Immature natural killer cell (primary cell): ENCODE results near the gene MUC4. TPM values are rescaled to one million over a fixed set of nuclear protein-coding genes. Genes with fewer than 3 reads are reported as not detected.
"Not testable (repeated sequence)": the region's sequence is repeated elsewhere in the genome, so short reads cannot be mapped to it uniquely, and the experiment has no call there.

Experiments
- DNase-seq, 3 donors: peaks; one replicate each; pipeline ENCODE4 v3.0.0; 2022; ENCODE audit warnings: mixed read lengths in 1 of 3
- H3K27ac Mint-ChIP-seq, 6 donors: one replicate each; pipeline ENCODE4 v1.8.0; 2020; ENCODE audit warnings: mixed read lengths in 6 of 6, mild to moderate bottlenecking in 5 of 6, inconsistent platforms in 4 of 6, moderate library complexity in 3 of 6
- H3K27me3 Mint-ChIP-seq, 3 donors: one replicate each; pipeline ENCODE4 v1.8.0; 2020 to 2021; ENCODE audit warnings: low read depth in 3 of 3, mild to moderate bottlenecking in 3 of 3, mixed read lengths in 3 of 3, moderate library complexity in 3 of 3, inconsistent platforms in 1 of 3
- H3K36me3 Mint-ChIP-seq, 3 donors: one replicate each; pipeline ENCODE4 v1.8.0; 2020; ENCODE audit warnings: mixed read lengths in 3 of 3, inconsistent platforms in 2 of 3, mild to moderate bottlenecking in 2 of 3
- H3K4me1 Mint-ChIP-seq, 2 donors: one replicate each; pipeline ENCODE4 v1.8.0; 2020; ENCODE audit warnings: inconsistent platforms in 2 of 2, mild to moderate bottlenecking in 2 of 2, mixed read lengths in 2 of 2, moderate library complexity in 1 of 2
- H3K4me3 Mint-ChIP-seq, 5 donors: one replicate each; pipeline ENCODE4 v1.8.0; 2020; ENCODE audit warnings: mild to moderate bottlenecking in 5 of 5, mixed read lengths in 5 of 5, inconsistent platforms in 3 of 5, moderate library complexity in 3 of 5
- H3K9me3 Mint-ChIP-seq, 6 donors: one replicate each; pipeline ENCODE4 v1.8.0; 2020; ENCODE audit warnings: mild to moderate bottlenecking in 6 of 6, mixed read lengths in 6 of 6, inconsistent platforms in 4 of 6, moderate library complexity in 3 of 6
- polyA plus RNA-seq, 3 donors: library from polyadenylated mRNA; unstranded; fragments of 300-500 nt; fragmentation: Illumina TruSeq; gene quantifications; one replicate each; pipeline ENCODE4 v1.2.3, GENCODE V29; 2021

MUC4 gene
- polyA plus RNA-seq, 3 donors from 2014 or later: 0.06 TPM; not detected in 2

DNA sequence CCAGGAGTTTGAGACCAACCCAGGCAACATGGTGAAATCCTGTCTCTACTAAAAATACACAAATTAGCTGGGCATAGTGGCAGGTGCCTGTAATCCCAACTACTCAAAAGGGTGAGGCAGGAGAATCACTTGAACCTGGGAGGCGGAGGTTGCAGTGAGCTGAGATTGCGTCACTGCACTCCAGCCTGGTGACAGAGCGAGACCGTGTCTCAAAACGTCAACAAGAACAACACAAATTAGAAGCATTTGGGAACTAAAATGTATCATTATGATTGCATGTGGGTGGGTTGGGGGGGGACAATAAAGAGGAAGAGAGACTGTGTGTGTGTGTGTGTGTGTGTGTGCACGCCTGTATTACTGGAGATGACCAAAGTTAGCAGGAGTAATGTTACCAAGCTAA lies 73.9 kb downstream of the MUC4 start:
- not testable (repeated sequence) for H3K27ac Mint-ChIP-seq, DNase-seq, H3K4me1 Mint-ChIP-seq, H3K27me3 Mint-ChIP-seq, H3K9me3 Mint-ChIP-seq, H3K4me3 Mint-ChIP-seq
- H3K36me3 Mint-ChIP-seq: peaks cover 5 to 12% (median 9%) of the 10 kb centered on the region in 3 donors

- no peaks in the 10 kb centered on the region for H3K9me3 Mint-ChIP-seq
- H3K27ac Mint-ChIP-seq: no peak overlapping the region
- H3K36me3 Mint-ChIP-seq: peaks cover 5 to 13% (median 9%) of the 10 kb centered on the region in 3 donors
- H3K4me1 Mint-ChIP-seq: no peaks in the 10 kb centered on the region
- no peak overlapping the region for H3K4me3 Mint-ChIP-seq
- peaks cover 0 to 5% (median 2%) of the 10 kb centered on the region in 3 donors for H3K27me3 Mint-ChIP-seq
- no peak for DNase-seq
Measured at GRCh38 chr3:195736866-195737490, 74.8 kb downstream of the MUC4 start.

DNA sequence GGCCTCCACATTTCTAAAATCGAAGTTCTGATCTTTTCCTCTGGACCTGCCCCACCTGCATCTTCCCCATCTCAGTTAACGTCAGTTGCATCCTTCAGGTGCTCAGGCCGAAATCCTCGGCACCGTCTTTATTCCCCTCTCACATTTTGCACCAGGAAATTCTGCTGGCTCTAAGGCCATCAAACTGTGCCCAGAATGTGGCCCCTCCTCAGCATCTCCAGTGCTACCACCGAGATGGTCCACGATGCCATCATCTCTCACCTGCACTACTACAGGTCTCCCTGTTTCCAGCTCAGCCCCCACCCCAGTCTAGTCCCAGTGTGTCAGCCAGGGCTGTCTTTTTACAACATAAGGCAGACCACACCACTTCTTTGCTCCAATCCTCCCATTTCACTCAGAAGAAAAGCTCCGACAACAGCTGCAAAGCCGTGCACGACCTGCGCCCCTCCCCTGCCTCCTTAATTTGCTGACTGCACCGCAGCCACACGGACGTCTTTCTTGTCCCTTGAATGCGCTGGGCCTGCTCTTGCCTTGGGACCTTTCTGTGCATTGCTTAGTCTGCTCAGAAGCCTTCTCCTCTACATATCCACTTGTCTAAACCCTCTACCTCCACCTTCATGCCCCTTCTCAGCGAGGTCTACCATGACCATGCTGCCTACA lies 76.6 kb downstream of the MUC4 start:
- Mint-ChIP-seq H3K4me1 (no peaks in the 10 kb centered on the region), H3K36me3 (peaks cover 5 to 21% (median 18%) of the 10 kb centered on the region in 3 donors), H3K27ac (peak overlapping the region in 1 of 6 donors; percentile 2)

DNA sequence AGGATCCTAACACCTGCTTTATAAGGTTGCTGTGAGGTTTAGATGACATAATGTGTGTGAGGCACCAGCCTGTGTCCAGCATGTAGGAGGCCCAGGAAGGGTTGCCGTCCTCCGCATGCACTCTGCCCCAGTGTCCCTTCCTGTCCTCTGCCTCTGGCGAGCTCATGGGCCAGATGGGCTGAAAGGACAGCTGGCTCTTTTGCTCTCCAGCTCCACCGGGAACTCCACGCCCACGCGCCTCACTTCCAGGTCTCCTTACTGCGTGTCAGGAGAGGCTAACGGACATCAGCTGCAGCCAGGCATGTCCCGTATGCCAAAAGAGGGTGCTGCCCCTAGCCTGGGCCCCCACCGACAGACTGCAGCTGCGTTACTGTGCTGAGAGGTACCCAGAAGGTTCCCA lies 78.8 kb downstream of the MUC4 start:
- Mint-ChIP-seq H3K27me3 (peaks cover 0 to 5% (median 4%) of the 10 kb centered on the region in 3 donors), H3K9me3 (no peaks in the 10 kb centered on the region), H3K36me3 (peaks cover 5 to 27% (median 23%) of the 10 kb centered on the region in 3 donors), H3K4me3 (no peak overlapping the region), H3K4me1 (no peaks in the 10 kb centered on the region), H3K27ac (no peak overlapping the region)
- DNase-seq: no peak

More for the DNA sequence above, 76.6 kb downstream of the MUC4 start:
- DNase-seq: no peak
- Mint-ChIP-seq H3K9me3 (no peaks in the 10 kb centered on the region), H3K4me3 (no peak overlapping the region), H3K27me3 (peaks cover 0 to 4% (median 4%) of the 10 kb centered on the region in 3 donors)

- no peak overlapping the region for H3K27ac Mint-ChIP-seq
- H3K4me3 Mint-ChIP-seq: no peak overlapping the region
- H3K4me1 Mint-ChIP-seq: no peaks in the 10 kb centered on the region
- no peaks in the 10 kb centered on the region for H3K9me3 Mint-ChIP-seq
- H3K36me3 Mint-ChIP-seq: peaks cover 5 to 27% (median 23%) of the 10 kb centered on the region in 3 donors
- peaks cover 0 to 5% (median 4%) of the 10 kb centered on the region in 3 donors for H3K27me3 Mint-ChIP-seq
- DNase-seq: no peak
Measured at GRCh38 chr3:195731356-195731905, 80.3 kb downstream of the MUC4 start.

DNA sequence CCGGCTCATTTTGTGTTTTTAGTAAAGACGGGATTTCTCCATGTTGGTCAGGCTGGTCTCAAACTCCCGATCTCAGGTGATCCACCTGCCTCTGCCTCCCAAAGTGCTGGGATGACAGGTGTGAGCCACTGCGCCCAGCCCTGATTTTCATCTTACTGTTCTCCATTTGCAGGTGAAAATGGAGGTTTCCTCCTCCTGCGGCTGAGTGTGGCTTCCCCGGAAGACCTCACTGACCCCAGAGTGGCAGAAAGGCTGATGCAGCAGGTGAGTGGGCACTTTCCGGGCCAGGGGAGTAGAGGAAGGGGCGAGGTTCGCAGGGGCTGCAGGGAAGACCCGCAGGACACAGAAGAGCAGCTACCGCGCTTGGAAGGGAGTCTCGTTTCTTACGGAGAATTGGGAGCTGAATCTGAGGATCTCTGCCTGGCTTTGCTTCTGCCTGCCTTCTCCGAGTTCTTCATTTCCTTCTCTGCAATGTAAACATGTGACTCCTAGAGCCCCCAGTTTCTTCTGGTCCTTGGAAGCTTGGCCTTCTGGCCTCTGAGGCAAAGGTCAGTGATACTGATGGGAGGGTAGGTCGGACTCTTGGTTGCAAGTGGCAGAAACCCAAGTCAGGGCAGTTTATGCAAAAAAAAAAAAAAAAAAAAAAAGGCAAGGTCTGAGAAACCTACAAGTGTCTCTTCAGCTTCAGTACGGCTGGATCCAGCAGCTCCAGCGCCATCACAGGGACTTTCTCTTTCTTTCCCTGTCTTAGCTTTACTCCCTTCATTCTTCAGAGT lies 82.1 kb downstream of the MUC4 start:
- peaks cover 0 to 18% (median 15%) of the 10 kb centered on the region in 3 donors for H3K36me3 Mint-ChIP-seq
- no peaks in the 10 kb centered on the region for H3K9me3 Mint-ChIP-seq
- no peaks in the 10 kb centered on the region for H3K4me1 Mint-ChIP-seq
- H3K4me3 Mint-ChIP-seq: no peak overlapping the region
- H3K27me3 Mint-ChIP-seq: peaks cover 0 to 7% (median 5%) of the 10 kb centered on the region in 3 donors
- H3K27ac Mint-ChIP-seq: no peak overlapping the region
- no peak for DNase-seq

DNA sequence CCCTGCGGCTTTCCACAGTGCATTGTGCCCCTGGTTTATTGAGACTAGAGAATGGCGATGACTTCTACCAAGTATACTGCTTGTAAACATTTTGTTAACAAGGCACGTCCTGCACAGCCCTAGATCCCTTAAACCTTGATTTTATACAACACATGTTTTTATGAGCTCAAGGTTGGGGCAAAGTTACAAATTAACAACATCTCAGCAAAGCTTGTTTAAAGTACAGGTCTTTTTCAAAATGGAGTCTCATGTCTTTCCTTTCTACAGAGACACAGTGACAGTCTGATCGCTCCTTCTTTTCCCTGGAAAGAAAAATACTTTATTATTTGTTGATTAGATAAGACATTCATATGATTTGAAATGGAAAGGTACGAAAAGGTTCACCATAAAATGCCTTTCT lies 82.9 kb downstream of the MUC4 start:
- H3K36me3 Mint-ChIP-seq: peaks cover 0 to 18% (median 15%) of the 10 kb centered on the region in 3 donors
- H3K4me1 Mint-ChIP-seq, DNase-seq, H3K9me3 Mint-ChIP-seq, H3K27ac Mint-ChIP-seq, H3K4me3 Mint-ChIP-seq, H3K27me3 Mint-ChIP-seq: not testable (repeated sequence)

DNA sequence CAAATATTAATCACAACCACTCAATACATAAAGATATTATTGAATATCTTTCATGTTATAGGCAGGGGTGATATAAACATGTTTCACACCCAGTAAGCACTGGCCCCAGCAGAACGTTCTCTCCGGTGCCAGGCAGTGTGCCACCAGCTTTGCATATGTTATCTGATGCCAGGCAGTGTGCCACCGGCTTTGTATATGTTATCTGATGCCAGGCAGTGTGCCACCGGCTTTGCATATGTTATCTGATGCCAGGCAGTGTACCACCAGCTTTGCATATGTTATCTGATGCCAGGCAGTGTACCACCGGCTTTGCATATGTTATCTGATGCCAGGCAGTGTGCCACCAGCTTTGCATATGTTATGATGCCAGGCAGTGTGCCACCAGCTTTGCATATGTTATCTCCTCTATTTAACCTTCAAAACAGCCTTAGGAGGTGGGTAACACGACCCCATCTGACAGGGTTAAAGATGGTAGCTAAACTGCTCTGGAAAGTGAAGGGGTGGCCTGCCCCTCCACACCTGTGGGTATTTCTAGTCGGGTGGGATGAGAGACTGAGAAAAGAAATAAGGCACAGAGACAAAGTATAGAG lies 84.0 kb downstream of the MUC4 start:
- peaks cover 0 to 18% (median 10%) of the 10 kb centered on the region in 3 donors for H3K36me3 Mint-ChIP-seq
- DNase-seq: no peak
- H3K27ac Mint-ChIP-seq: no peak overlapping the region
- no peaks in the 10 kb centered on the region for H3K4me1 Mint-ChIP-seq
- peaks cover 0 to 7% (median 5%) of the 10 kb centered on the region in 3 donors for H3K27me3 Mint-ChIP-seq
- no peak overlapping the region for H3K4me3 Mint-ChIP-seq
- H3K9me3 Mint-ChIP-seq: no peaks in the 10 kb centered on the region

DNA sequence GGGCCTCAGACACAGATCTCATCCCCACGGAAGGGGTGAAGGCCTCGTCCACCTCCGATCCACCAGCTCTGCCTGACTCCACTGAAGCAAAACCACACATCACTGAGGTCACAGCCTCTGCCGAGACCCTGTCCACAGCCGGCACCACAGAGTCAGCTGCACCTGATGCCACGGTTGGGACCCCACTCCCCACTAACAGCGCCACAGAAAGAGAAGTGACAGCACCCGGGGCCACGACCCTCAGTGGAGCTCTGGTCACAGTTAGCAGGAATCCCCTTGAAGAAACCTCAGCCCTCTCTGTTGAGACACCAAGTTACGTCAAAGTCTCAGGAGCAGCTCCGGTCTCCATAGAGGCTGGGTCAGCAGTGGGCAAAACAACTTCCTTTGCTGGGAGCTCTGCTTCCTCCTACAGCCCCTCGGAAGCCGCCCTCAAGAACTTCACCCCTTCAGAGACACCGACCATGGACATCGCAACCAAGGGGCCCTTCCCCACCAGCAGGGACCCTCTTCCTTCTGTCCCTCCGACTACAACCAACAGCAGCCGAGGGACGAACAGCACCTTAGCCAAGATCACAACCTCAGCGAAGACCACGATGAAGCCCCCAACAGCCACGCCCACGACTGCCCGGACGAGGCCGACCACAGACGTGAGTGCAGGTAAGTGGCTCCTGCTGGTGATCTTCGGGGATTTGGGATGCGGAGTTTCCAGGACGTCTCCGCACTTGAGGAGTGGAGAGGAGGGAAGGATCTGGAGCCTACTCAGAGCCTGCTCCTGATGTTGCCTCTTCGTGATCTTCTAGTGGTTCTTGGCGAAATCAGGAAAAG lies 85.6 kb downstream of the MUC4 start:
- DNase-seq, H3K27me3 Mint-ChIP-seq, H3K27ac Mint-ChIP-seq, H3K9me3 Mint-ChIP-seq, H3K4me3 Mint-ChIP-seq, H3K4me1 Mint-ChIP-seq: not testable (repeated sequence)
- peaks cover 0 to 12% (median 9%) of the 10 kb centered on the region in 3 donors for H3K36me3 Mint-ChIP-seq

GRCh38 chr3:195724363-195724762 lies 87.4 kb downstream of the MUC4 start:
- H3K4me3 Mint-ChIP-seq, H3K4me1 Mint-ChIP-seq, H3K27me3 Mint-ChIP-seq: not testable (repeated sequence)

GRCh38 chr3:195722996-195723345 lies 88.8 kb downstream of the MUC4 start:
- H3K27ac Mint-ChIP-seq, H3K9me3 Mint-ChIP-seq, H3K4me3 Mint-ChIP-seq, DNase-seq, H3K4me1 Mint-ChIP-seq, H3K36me3 Mint-ChIP-seq: not testable (repeated sequence)
- H3K27me3 Mint-ChIP-seq: peaks cover 2 to 10% (median 2%) of the 10 kb centered on the region in 3 donors

More at GRCh38 chr3:195724363-195724762, 87.4 kb downstream of the MUC4 start:
- DNase-seq, H3K9me3 Mint-ChIP-seq, H3K36me3 Mint-ChIP-seq, H3K27ac Mint-ChIP-seq: not testable (repeated sequence)

GRCh38 chr3:195722139-195722995 lies 89.4 kb downstream of the MUC4 start:
- not testable (repeated sequence) for H3K27ac Mint-ChIP-seq, H3K9me3 Mint-ChIP-seq, H3K4me1 Mint-ChIP-seq, DNase-seq, H3K36me3 Mint-ChIP-seq, H3K4me3 Mint-ChIP-seq
- H3K27me3 Mint-ChIP-seq: peaks cover 2 to 11% (median 2%) of the 10 kb centered on the region in 3 donors
